K562 (cell line): Measurements from ENCODE around the gene BTD. TPM values are rescaled to one million over a fixed set of nuclear protein-coding genes. Genes with fewer than 3 reads are reported as not detected.

Experiments used
- ATF2 ChIP-seq: sonication (generic); formaldehyde crosslinking; IDR thresholded peaks from 2 replicates; pipeline ENCODE4 v1.8.1; 2022; ENCODE audit warnings: missing genetic modification reagents
- CBX2 ChIP-seq: fragments of 200-600 bp; sonication (generic); IDR thresholded peaks from one replicate; pipeline ENCODE4 v1.6.1; 2012; ENCODE audit warnings: mild to moderate bottlenecking, low read length, inconsistent platforms; ENCODE audit not compliant: insufficient read depth, poor library complexity, severe bottlenecking
- ESRRA ChIP-seq: fragments of 450-650 bp; IDR thresholded peaks from 2 replicates; pipeline ENCODE4 v1.6.1; 2014; ENCODE audit warnings: low read depth, mild to moderate bottlenecking, moderate library complexity, borderline replicate concordance
- FOSL1 ChIP-seq: fragments of 200-800 bp; sonication (Bioruptor generic); conservative IDR thresholded peaks from 2 replicates; pipeline ENCODE4 v1.6.1; 2016; ENCODE audit warnings: missing genetic modification characterization, missing compliant biosample characterization
- JUNB ChIP-seq: fragments of 450-650 bp; formaldehyde crosslinking; conservative IDR thresholded peaks from 2 replicates; pipeline ENCODE4 v1.4.0; 2020; ENCODE audit warnings: mild to moderate bottlenecking
- KAT7 ChIP-seq: sonication (generic); formaldehyde crosslinking; IDR thresholded peaks from 2 replicates; pipeline ENCODE4 v1.8.0; 2022; ENCODE audit warnings: missing genetic modification reagents, mild to moderate bottlenecking, borderline replicate concordance
- LARP7 ChIP-seq: fragments of 450-650 bp; IDR thresholded peaks from 2 replicates; pipeline ENCODE4 v1.6.1; 2016
- MAFF ChIP-seq: IDR thresholded peaks from 2 replicates; pipeline ENCODE4 v1.6.1; 2012; ENCODE audit warnings: low read length, improper control_type of control experiment
- MTF1 ChIP-seq: fragments of 250-450 bp; sonication (Bioruptor Pico); IDR thresholded peaks from 2 replicates; pipeline ENCODE4 v1.9.0; 2021; ENCODE audit warnings: moderate library complexity, mild to moderate bottlenecking, inconsistent platforms, borderline replicate concordance
- NFIC ChIP-seq: fragments of 450-650 bp; IDR thresholded peaks from 2 replicates; pipeline ENCODE4 v1.6.1; 2017; ENCODE audit warnings: mild to moderate bottlenecking, inconsistent platforms
- PHF20 ChIP-seq: fragments of 450-650 bp; IDR thresholded peaks from 2 replicates; pipeline ENCODE4 v1.6.1; 2018; ENCODE audit not compliant: partially characterized antibody
- REST ChIP-seq, 2 experiments: fragments of 450-650 bp; formaldehyde crosslinking in 1 of 2; IDR thresholded peaks; 2 replicates each; pipeline versions ENCODE4 v1.4.0 to v1.6.1; 2014 to 2020; ENCODE audit warnings: mild to moderate bottlenecking in 2 of 2, borderline replicate concordance in 1 of 2, low read depth in 1 of 2
- TAF15 ChIP-seq: fragments of 200-400 bp; formaldehyde crosslinking; IDR thresholded peaks from 2 replicates; pipeline ENCODE4 v1.6.1; 2017; ENCODE audit warnings: mild to moderate bottlenecking, low read depth, low read length, moderate library complexity
- TRIM25 ChIP-seq: fragments of 450-650 bp; IDR thresholded peaks from 2 replicates; pipeline ENCODE4 v1.7.0; 2016; ENCODE audit warnings: borderline replicate concordance
- ZBED1 ChIP-seq: IDR thresholded peaks from 2 replicates; pipeline ENCODE4 v1.6.1; 2014
- ZC3H8 ChIP-seq: fragments of 450-650 bp; IDR thresholded peaks from 2 replicates; pipeline ENCODE4 v1.6.1; 2017
- ZNF212 ChIP-seq: fragments of 450-650 bp; formaldehyde crosslinking; IDR thresholded peaks from 2 replicates; pipeline ENCODE4 v1.4.0; 2020; ENCODE audit warnings: mild to moderate bottlenecking
- ZNF354B ChIP-seq: fragments of 250-450 bp; sonication (Bioruptor Pico); IDR thresholded peaks from 2 replicates; pipeline ENCODE4 v1.4.0; 2020
- polyA plus RNA-seq, 8 experiments: library from polyadenylated mRNA; depleted of rRNA in 4 of 8; stranded (reverse) in 5 of 8; unstranded in 3 of 8; fragments of >200 nt; fragmentation: Nextera tagmentation in 2 of 8; fragmentation: Illumina TruSeq in 1 of 8; extraction: Ambion mirVana in 2 of 8; extraction: Trizol in 1 of 8; gene quantifications; 2 replicates each; pipeline versions ENCODE4 v1.2.1 to v1.2.3, GENCODE V29; 2011 to 2014; ENCODE audit warnings: inconsistent platforms in 1 of 8, missing spikeins in 1 of 8
- total RNA-seq, 7 experiments: library from RNA; depleted of rRNA in 6 of 7; stranded (reverse); fragments of >200 nt in 6 of 7; fragmentation: Illumina TruSeq in 2 of 7; extraction: Trizol in 2 of 7; gene quantifications; 2 replicates each; pipeline versions ENCODE4 v1.2.1 to v1.2.3, GENCODE V29; 2011 to 2021; ENCODE audit warnings: low replicate concordance in 1 of 7

Gene BTD
- total and polyA plus RNA-seq, 9 of the 15 experiments (the other 6 are each of a cell fraction or from before 2014, with no cell fraction given) = 6.6 to 26.2 (median 10.6) TPM

GRCh38 chr3:15601399-15602145 lies at the start of gene BTD, which contains the start of gene HACL1 (continued):
- TF ChIP-seq MTF1 (CRISPR knock-in tag) (no peak), PHF20 (peak; percentile 93), ATF2 (CRISPR knock-in tag) (no peak), ZBED1 (peak; percentile 81; the same call in 1 of the 2 replicates), TAF15 (no peak), FOSL1 (tag) (no peak), ZNF354B (no peak), KAT7 (CRISPR knock-in tag) (no peak), MAFF (peak; percentile 34; the same call in 1 of the 2 replicates), ZC3H8 (no peak), LARP7 (no peak), TRIM25 (no peak), ESRRA (peak; percentile 77), NFIC (peak; percentile 54), CBX2 (no peak), ZNF212 (CRISPR knock-in tag) (no peak), REST (IDR thresholded peaks at IDR 0.05; ENCODE audit: borderline replicate concordance) (no peak), REST (CRISPR knock-in tag; IDR thresholded peaks at IDR 0.05; ENCODE audit: low read depth) (no peak), JUNB (no peak)
